GM18868 (cell line): ENCODE data around the gene TSFM.

Experiments
- ATAC-seq: cut with Tn5 transposase; IDR thresholded peaks from one replicate; pipeline ENCODE4 v1.9.1; 2021; ENCODE audit warnings: mild to moderate bottlenecking, moderate library complexity; ENCODE audit not compliant: unreplicated experiment

Gene TSFM

DNA sequence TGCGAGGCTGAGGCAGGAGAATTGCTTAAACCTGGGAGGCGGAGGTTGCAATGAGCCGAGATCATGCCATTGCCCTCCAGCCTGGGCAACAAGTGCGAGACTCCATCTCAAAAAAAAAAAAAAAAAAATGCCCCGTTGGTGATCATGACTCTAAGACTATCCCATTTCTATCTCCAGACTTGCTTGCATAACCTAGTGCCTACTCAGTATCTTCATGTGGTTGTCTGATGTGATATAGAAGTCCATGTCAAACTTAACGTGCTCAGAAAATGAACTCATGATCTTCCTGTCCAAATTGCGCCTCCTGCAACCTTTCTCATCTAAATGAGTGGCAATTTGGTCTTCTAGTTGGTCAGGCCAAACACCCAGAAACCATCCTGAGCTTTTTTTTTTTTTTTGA lies 4.7 kb upstream of the TSFM start:
- no peak for ATAC-seq

DNA sequence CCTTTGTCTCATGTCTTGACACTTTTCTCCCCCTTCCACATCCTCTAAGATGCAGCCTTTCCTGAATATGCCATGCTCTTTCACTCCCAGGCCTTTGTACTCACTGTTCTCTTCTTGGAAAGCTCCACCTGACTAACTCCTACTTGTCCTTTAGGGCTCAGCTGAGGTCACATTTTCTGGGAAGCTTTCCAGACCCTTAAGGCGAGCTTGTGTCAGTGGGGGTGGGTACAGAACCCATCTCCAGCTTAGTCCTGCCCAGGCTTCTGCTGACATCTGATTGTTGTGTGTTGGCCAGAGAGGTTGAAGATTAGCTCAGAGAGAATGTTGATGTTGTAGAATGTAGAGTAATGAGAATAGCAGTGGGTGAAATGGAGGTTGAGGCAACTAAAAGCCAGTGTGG lies 2.9 kb upstream of the TSFM start:
- ATAC-seq: no peak

DNA sequence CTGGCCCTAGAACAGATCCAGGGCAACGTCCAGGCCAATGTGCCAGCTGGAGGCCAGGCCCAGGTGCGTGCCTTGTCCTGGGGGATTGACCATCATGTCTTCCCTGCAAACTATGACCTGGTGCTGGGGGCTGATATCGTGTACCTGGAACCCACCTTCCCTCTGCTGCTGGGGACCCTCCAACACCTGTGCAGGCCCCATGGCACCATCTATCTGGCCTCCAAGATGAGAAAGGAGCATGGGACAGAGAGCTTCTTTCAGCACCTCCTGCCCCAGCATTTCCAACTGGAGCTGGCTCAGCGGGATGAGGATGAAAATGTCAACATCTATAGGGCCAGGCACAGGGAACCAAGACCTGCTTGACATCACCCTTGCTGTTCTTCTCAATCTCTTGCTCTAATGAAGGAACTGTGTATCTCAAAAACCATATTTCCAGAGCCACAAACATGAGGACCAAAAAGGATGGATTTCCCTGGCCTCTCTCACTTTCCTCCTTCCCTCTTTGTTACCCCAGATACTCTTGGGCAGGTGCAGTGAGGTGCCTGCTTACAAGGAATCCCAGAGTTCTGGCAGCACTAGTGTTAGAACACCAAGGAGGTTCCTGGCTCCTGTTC lies 2.2 kb upstream of the TSFM start:
- ATAC-seq: no peak

DNA sequence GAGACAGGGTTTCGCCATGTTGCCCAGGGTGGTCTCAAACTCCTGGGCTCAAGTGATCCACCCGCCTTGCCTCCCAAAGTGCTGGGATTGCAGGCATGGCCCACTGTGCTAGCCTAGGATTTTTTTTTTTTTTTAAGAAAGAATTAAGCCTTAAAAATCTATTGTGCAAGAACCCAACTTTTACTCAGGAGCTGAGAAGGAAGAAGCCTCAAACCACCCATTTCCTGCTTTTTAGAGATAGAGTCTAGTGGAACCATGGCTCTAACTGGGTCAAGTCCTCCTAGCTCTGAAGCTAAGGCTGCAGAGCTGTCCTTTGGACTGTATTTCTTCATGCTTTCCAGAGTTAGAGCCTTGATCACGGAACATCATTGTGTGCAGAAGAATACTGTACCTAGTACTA lies 1.3 kb upstream of the TSFM start:
- no peak for ATAC-seq

DNA sequence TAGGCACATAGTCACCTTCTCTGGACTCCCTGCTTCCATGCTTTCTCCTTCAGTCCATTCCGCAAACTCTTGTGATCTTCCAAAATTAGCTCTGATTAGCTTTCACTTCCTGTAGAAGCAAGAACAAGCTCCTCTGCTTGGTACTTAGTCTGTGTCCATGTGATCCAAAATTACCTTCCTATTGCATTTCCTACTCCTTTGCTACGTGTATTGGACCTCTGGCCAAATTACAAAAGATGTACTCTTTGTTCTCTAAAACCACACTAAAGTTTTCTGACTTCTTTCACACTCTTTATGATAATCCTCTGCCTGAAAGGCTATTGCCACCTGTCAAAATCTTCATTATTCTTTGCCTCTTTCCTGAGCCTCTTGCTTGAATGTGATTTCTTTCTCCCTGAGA lies 786 bp upstream of the TSFM start:
- ATAC-seq: no peak

DNA sequence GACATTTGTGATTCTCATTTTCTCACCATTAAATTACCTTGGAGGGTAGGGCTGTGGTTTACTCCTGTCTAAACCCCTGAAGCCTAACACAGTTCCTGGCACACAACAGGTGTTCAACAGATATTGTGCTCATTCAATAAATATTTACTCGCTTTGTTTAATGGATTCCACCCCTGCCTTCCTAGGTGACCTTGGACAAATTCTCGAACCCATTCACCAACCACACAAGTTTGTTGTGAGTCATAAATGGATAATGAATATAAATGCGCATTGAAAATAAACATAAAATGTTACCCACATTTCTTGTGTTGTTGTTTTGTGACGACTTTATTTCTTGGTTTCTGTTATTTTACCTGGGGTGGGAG lies 362 bp upstream of the TSFM start:
- peak; percentile 13 for ATAC-seq

DNA sequence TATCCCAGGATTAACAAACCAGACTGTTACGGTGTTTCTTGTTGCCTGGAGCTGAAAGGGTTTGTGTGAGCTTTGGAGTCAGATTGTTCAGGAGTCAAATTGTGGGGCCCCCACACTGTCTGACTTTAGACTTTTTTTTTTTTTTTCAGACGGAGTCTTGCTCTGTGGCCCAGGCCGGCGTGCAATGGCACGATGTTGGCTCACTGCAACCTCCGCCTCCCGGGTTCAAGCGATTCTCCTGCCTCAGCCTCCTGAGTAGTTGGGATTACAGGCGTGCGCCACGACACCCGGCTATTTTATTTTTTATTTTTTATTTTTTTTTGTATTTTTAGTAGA lies 847 bp downstream of the TSFM start:
- ATAC-seq: no peak

DNA sequence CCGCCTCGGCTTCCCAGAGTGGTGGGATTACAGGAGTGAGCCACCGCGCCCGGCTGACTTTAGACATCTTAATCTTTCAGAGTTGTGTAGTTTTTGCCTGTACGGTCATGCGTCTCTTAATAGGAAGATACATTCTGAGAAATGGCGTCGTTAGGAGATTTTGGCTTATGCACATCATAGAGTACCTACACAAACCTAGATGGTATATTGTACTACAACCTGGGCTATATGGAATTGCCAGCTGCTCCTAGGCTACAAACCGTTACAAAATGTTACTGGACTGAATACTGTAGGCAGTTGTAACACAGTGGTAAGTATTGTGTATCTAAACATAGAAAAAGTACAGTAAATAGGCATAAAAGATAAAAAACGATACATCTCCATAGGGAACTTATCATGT lies 1.3 kb downstream of the TSFM start:
- no peak for ATAC-seq

DNA sequence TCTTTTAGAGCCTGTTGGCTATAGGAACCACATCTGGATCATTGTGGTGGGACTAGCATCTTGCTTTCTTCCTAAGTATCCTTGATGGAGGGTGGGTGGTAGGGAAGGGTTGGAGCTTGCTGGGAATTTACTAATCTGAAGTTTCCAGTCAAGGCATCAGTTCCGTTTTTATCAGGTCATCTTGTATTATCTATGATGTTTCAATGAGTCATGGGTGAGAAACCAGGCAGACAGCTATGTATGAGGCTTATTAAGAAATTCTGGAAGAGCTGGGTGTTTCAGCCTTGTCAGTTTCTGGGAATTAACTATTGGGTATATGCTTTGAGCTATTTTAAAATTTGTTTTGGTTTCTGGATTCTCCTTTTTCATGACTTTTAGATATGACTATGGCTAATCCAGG lies 11.3 kb downstream of the TSFM start:
- no peak for ATAC-seq

DNA sequence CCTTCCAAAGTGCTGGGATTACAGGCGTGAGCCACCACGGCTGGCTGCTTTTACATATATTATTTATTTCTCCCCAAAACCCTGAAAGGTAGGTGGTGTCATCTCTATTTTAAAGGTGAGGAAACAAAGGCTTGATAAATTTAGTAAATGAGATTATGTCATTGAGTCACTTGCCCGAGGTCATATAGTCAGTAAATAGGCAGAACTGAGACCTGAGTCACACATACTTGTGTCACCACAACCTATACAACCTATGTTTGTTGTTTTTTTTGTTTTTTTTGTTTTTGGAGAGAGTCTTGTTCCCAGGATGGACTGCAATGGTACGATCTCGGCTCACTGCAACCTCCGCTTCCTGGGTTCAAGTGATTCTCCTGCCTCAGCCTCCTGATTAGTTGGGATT lies 12.8 kb downstream of the TSFM start:
- no peak for ATAC-seq

DNA sequence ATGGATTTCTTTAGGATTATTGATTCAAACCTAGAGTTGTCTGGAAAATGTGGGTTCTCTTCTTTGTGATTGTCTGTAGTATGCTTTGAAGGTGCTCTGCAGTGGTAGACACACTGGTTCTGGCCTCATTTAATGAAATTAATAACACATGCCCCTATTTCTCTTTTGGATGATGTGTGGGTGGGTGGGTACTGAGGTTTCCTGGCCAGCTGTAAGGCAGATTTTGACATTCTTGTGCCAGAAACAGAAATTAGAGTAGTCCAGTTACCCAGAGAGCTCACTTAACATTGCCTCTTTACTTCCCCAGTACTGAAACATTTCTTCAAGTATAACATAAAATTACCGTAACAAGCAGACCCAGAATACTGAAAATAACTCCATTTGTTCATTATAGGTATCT lies 14.4 kb downstream of the TSFM start:
- no peak for ATAC-seq

DNA sequence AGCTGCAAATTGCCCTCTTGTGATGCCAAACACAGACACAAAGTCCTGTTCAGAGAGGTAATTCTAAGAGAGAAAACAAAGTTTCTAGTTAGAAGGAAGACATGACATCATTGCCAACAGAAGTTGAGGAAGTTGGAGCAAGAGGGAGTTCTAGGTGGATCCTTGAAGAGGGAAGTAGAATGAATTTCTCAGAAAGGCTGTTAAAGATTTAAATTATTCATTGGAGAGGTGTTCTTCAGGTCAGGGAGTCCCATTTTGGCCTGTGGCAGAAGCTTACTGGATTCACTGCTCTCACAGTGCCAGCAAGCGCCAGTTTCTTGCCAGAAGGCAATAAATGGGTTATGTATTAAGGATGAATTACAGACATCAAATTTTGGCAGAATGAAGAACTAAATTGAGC lies 15.3 kb downstream of the TSFM start:
- no peak for ATAC-seq

DNA sequence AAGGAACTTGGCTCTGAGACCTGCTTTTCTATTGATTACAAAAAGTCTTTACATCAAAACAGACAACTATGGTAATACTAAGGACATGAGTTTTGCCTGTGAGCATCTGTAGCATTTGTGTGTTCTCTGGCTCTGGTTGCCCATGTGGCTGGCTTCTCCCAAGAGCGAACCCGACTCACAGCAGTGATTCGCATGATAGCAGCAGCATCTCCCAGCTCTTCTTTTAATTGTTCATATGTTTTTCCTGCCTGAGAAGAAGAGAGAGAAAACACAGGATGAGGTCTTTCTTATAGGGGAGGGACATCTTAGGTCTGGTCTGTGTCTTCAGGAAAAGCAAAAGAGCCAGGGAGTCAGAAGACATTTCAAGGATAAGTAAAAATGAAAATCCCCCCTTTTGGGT lies 18.4 kb downstream of the TSFM start:
- no peak for ATAC-seq

DNA sequence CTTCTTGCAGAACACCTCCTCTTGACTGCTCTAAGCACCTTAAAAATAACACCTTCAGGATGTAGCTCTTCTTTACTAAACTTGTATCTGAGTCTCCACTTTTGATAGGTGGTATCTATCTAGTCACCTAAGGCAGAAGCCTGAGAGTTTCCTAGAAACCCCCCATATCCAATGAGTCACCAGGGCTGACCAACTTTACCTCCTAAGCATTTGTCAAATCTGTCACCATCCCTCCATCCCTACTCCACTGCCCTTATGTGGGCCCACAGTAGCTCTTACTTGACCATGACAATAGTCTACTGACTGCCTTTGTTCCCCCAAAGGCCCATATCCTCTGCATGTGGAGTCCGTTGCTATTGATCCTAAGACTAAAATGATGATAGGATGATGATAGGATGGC lies 20.0 kb downstream of the TSFM start:
- no peak for ATAC-seq

DNA sequence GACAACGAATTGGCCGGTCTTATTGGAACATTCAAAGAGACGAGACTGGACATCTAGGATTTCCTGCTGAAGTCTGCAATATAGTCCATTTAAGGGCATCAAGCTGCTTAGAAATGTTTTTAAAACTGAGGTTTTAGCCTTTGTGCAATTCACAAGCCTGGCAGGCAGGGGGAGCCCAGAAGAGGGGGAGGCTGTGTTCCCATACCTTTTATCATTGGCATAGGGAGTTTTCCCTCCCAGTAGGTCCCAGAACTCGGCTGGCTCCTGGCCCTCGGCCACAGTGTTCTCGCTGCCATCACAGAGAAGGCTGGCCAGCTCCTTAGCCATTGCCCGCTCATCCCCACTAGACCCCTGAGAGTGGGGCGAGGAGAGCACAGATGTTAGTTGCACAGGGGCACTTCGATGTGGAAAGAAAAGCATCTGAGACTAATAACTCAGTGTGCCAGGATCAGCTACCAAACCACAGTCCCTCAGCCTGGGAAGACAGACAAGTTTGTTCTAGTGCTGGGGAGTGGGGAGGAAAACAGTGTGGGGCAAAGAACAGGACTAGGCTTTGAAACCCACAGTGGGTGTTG lies 20.8 kb downstream of the TSFM start:
- no peak for ATAC-seq

DNA sequence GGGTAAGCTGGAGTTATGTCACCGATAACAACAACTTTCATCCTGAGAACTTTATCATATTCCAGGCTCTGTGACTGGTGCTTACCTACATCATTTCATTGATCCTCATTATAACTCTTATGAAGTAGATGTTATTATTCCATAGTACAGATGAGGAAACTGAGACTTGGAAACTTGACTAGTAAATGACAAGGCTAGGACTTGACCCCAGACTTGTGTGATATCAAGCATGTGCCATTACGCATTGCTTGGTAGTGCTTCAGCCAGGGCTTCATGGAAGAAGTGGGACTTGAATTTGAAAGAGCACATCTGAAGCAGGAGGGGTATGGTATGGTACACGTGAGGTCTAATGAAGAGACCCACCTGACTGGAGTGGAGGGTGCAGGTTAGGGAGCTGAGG lies 24.1 kb downstream of the TSFM start:
- no peak for ATAC-seq

DNA sequence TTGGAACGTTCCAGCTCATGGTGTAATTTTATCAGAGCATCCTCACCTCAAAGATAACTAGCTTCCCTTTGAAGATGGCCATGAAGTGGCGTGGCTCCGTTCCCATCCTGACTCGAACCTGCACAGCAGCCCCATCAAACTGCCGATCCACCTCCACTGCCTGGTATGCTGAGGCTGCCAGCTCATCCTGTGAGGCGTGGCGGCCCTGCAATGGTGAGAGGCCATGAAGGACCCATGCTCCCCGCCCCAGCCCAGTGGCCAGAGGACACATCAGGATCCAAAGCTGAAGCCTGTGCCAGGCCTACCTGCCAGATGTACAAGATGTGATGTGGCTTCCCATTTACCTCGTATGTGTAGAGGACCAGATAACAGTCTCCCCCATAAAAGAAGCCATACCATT lies 24.7 kb downstream of the TSFM start:
- no peak for ATAC-seq

DNA sequence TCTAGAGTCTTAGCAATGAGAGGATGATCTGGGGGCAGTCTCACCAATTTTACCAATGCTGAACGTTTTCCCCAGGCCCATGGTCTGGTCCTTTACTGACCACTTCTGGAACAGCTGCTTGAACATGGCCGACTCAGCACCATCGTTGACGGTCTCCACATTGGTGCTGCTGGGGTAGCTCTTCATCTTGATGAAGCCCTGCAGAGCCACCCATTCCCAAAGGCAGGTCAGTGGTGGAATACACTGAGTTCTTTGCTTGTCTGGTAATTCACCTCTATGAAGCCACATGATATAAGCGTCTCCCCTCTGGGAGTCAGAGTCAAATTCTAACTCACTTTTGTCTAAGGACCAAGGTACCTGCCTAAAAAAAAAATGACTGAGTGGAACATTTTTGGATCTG lies 25.8 kb downstream of the TSFM start:
- no peak for ATAC-seq

DNA sequence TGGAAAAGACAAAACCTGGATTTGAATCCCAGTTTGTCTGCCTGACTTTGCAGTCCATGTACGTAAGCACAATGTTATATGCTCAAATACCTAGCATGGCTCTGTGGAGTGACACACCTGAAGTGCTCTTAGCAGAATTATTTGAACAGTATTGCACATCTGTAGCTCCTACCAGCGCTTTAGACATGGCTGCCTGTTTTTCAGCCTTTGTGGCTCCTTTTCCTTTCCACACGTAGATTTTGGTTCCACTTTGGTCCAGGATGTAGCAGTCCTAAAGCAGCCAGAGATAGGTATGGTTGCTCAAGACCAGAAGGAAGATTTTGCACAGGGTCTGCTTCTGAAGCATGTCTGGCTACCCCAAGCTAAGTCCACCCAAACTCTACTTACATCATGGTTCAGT lies 26.8 kb downstream of the TSFM start:
- ATAC-seq: no peak

DNA sequence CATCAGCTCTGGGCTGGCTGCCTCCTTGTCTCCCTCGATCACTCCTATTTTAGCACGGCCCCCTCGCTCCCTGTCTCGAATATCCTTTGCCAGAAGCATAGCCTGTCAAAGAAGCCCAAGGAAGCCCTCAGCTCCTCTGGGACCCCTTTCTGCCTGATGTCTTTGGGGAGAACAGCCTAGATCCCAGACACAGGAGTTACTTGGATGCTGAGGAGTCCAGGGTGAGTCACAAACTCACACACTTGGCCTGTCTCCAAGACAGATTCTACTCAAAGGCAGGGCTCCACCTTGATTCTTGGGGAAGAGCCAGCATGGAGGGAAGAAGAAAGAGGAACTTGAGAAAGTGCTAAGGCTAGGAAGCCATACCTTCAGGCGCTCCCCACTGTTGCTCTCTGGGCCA lies 27.9 kb downstream of the TSFM start:
- no peak for ATAC-seq

DNA sequence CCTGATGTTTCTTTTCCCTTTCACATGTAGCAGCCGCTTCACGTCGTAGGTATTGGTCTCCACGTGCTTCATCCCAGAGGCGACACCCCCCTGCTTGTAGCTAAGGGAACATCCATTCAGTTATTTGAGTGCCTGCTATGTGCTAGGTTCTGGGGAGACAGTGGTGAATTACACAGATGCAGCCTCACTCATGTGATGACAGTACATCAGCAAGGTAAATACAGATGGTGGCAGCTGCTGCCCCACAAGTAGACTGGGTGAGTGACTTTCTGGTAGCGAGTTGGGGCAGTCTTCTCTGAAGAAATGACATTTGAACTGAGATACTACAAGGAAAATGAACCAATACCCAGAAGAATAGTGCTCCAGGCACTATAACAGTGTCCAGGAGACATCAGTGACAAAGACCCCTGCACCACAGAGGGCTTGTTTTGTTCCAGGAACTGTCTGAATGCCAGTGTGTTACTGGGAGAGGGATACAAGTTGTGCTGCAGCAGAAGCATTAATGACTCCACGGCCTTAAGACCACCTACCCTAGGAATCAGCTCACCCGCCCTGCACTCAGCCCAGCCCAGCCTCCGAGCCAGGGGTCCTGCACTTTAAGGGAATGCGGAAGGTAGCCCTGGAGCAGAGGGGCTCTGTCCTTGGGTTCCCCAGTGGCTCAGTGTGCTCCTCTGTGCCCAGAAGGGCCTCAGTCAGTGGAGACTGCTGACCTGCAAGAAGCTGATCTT lies 28.6 kb downstream of the TSFM start:
- ATAC-seq: no peak

DNA sequence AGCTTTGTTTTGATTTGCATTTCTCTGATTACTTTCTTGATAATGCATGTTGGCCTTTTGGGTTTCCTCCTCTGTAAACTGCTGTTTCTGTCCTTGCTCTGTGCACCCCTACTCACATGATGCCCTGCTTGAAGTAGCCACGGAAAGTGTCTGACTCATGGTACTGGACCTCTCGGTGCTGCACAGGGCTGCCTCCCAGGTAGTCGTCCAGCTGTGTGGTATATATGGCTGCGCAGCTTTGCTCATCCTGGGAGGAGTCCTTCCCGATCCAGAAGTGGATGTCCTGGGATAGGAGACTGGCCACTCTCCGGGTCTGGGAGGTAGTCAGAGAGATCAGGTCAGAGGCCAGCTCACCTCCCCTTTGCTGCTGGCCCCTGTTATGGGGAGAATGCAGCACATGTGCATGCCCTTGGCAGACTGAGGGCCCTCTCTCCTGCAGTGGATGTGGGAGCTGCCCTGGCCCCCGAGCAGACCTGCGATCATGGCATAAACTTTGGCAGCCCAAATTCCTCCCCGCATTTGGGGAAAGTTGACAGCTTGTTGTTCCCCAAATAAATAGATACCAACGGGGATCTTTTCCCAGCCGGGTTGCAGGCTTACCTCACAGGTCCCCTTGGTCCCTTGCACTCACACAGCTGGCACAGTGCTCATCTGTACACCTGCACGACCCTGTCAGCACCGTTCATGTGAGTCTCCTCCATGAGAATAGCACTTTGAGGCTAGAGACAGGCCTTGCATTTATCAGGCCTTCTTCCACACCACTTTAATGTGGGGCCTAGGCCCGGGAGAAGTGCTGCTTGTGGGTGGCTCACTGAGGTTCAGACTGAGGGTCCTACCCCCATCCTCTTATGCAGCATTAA lies 30.8 kb downstream of the TSFM start:
- no peak for ATAC-seq
